Loucy (cell line): Measurements from ENCODE around the gene C7orf25.

Experiments used
- H2AFZ ChIP-seq: fragments of 200-600 bp; sonication (generic); 2 replicates; pipeline ENCODE4 v1.6.0; 2016; ENCODE audit warnings: antibody characterized with exemption, mild to moderate bottlenecking, low read length, moderate library complexity
- H3F3A ChIP-seq: fragments of 200-600 bp; 2 replicates; pipeline ENCODE4 v1.6.0; 2016; ENCODE audit warnings: antibody characterized with exemption, low read depth, mild to moderate bottlenecking
- H3K27me3 ChIP-seq: fragments of 200-600 bp; sonication (generic); 2 replicates; pipeline ENCODE4 v1.6.1; 2014; ENCODE audit warnings: low read length, mild to moderate bottlenecking; ENCODE audit not compliant: insufficient read depth, poor library complexity, severe bottlenecking
- H3K36me3 ChIP-seq: fragments of 200-600 bp; sonication (generic); 2 replicates; pipeline ENCODE4 v1.6.1; 2016; ENCODE audit warnings: low read length; ENCODE audit not compliant: insufficient read depth
- H3K4me1 ChIP-seq: fragments of 200-600 bp; sonication (generic); 2 replicates; pipeline ENCODE4 v1.5.1; 2014; ENCODE audit warnings: low read length, mild to moderate bottlenecking; ENCODE audit not compliant: insufficient read depth, poor library complexity, severe bottlenecking
- H3K4me2 ChIP-seq: fragments of 200-600 bp; sonication (generic); 2 replicates; pipeline ENCODE4 v1.6.0; 2014; ENCODE audit warnings: antibody characterized with exemption, low read length, low read depth, mild to moderate bottlenecking; ENCODE audit not compliant: poor library complexity, severe bottlenecking
- H3K4me3 ChIP-seq: fragments of 200-600 bp; sonication (generic); 2 replicates; pipeline ENCODE4 v1.5.1; 2014; ENCODE audit warnings: low read length, mild to moderate bottlenecking, mixed read lengths; ENCODE audit not compliant: poor library complexity, severe bottlenecking
- H3K79me2 ChIP-seq: fragments of 200-600 bp; sonication (generic); 2 replicates; pipeline ENCODE4 v1.6.1; 2014; ENCODE audit warnings: low read length; ENCODE audit not compliant: insufficient read depth
- H3K9ac ChIP-seq: fragments of 200-600 bp; sonication (generic); 2 replicates; pipeline ENCODE4 v1.6.0; 2014; ENCODE audit warnings: mild to moderate bottlenecking, low read depth, low read length, moderate library complexity; ENCODE audit not compliant: poor library complexity, severe bottlenecking
- H3K9me2 ChIP-seq: fragments of 200-600 bp; sonication (generic); replicated peaks from 2 replicates; pipeline ENCODE4 v1.6.1; 2016; ENCODE audit warnings: low read depth, low read length, mixed read lengths
- H3K9me3 ChIP-seq: fragments of 200-600 bp; sonication (generic); 2 replicates; pipeline ENCODE4 v1.6.1; 2014; ENCODE audit warnings: mild to moderate bottlenecking, antibody characterized with exemption, low read length, low read depth; ENCODE audit not compliant: insufficient read depth
- H4K20me1 ChIP-seq: fragments of 200-600 bp; sonication (generic); 2 replicates; pipeline ENCODE4 v1.6.0; 2014; ENCODE audit warnings: antibody characterized with exemption, low read length, mild to moderate bottlenecking; ENCODE audit not compliant: insufficient read depth, poor library complexity, severe bottlenecking
- EZH2phosphoT487 ChIP-seq: fragments of 200-600 bp; IDR thresholded peaks from 2 replicates; pipeline ENCODE4 v1.6.1; 2018; ENCODE audit warnings: antibody characterized with exemption, mild to moderate bottlenecking, moderate library complexity, borderline replicate concordance
- TF ChIP-seq, protein P1 (sequence below): fragments of 200-600 bp; sonication (generic); conservative IDR thresholded peaks from 2 replicates; pipeline ENCODE4 v1.5.1; 2014; ENCODE audit warnings: mild to moderate bottlenecking, antibody characterized with exemption, low read length

Gene C7orf25

GRCh38 chr7:42907316-42907715 is 4.6 kb downstream of the C7orf25 start:
- H3K4me2 ChIP-seq, result no peak overlapping the region
- H3K9me2 ChIP-seq, result no peaks in the 10 kb centered on the region
- no peaks in the 10 kb centered on the region for H3K27me3 ChIP-seq
- H3K36me3 ChIP-seq, result no peaks in the 10 kb centered on the region
- TF ChIP-seq, protein P1, sequence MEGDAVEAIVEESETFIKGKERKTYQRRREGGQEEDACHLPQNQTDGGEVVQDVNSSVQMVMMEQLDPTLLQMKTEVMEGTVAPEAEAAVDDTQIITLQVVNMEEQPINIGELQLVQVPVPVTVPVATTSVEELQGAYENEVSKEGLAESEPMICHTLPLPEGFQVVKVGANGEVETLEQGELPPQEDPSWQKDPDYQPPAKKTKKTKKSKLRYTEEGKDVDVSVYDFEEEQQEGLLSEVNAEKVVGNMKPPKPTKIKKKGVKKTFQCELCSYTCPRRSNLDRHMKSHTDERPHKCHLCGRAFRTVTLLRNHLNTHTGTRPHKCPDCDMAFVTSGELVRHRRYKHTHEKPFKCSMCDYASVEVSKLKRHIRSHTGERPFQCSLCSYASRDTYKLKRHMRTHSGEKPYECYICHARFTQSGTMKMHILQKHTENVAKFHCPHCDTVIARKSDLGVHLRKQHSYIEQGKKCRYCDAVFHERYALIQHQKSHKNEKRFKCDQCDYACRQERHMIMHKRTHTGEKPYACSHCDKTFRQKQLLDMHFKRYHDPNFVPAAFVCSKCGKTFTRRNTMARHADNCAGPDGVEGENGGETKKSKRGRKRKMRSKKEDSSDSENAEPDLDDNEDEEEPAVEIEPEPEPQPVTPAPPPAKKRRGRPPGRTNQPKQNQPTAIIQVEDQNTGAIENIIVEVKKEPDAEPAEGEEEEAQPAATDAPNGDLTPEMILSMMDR, result no peak
- TF ChIP-seq EZH2phosphoT487, result no peak
- H3K4me3 ChIP-seq, result no peak overlapping the region
- H3K9ac ChIP-seq, result no peak overlapping the region
- H3K4me1 ChIP-seq, result peaks cover 42% of the 10 kb centered on the region
- H3K9me3 ChIP-seq, result no peaks in the 10 kb centered on the region
- no peaks in the 10 kb centered on the region for H3F3A ChIP-seq
- peaks cover 17% of the 10 kb centered on the region for H3K79me2 ChIP-seq
- no peak overlapping the region for H2AFZ ChIP-seq
- no peaks in the 10 kb centered on the region for H4K20me1 ChIP-seq

- Histone ChIP-seq H3K4me3 (no peak overlapping the region), H3K27me3 (no peaks in the 10 kb centered on the region), H3K9ac (no peak overlapping the region), H4K20me1 (no peaks in the 10 kb centered on the region), H3K4me1 (peaks cover 39% of the 10 kb centered on the region), H3K36me3 (no peaks in the 10 kb centered on the region), H3K9me2 (no peaks in the 10 kb centered on the region), H3K9me3 (no peaks in the 10 kb centered on the region), H2AFZ (no peak overlapping the region), H3K79me2 (peaks cover 13% of the 10 kb centered on the region), H3K4me2 (no peak overlapping the region), H3F3A (no peaks in the 10 kb centered on the region)
- no peak for TF ChIP-seq EZH2phosphoT487
- TF ChIP-seq, protein P1, result no peak
Observed at GRCh38 chr7:42906181-42906580, 5.7 kb downstream of the C7orf25 start.

DNA sequence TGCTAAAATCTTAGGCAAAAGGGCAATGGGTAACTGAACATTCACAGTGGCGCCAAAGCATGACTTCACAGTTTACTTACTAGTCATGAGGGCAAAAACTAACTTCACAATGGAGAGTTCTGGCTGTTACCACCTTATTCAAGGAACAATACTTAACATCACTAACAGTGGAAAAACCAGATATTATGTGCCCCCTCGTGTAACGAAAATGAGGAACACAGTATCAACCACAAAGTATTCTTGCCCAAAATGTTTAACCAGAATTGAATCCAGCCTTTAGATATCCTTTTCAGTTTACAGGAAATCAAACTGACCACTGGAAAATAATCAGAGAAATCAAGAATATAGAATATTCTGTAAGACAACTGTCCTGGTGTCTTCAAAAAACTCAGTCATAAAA is 9.5 kb downstream of the C7orf25 start:
- H3K79me2 ChIP-seq, result no peaks in the 10 kb centered on the region
- H4K20me1 ChIP-seq, result no peaks in the 10 kb centered on the region
- H2AFZ ChIP-seq, result no peak overlapping the region
- peaks cover 15% of the 10 kb centered on the region for H3K4me1 ChIP-seq
- TF ChIP-seq, protein P1, result no peak
- TF ChIP-seq EZH2phosphoT487, result no peak
- no peak overlapping the region for H3K4me2 ChIP-seq
- H3K4me3 ChIP-seq, result no peak overlapping the region
- H3F3A ChIP-seq, result no peaks in the 10 kb centered on the region
- H3K36me3 ChIP-seq, result no peaks in the 10 kb centered on the region
- no peaks in the 10 kb centered on the region for H3K9me3 ChIP-seq
- no peaks in the 10 kb centered on the region for H3K9me2 ChIP-seq
- H3K27me3 ChIP-seq, result no peaks in the 10 kb centered on the region
- H3K9ac ChIP-seq, result no peak overlapping the region
